ENCODE data around the gene LIMCH1. TPM values are rescaled to one million over a fixed set of nuclear protein-coding genes. Genes with fewer than 3 reads are reported as not detected.
"Not testable (repeated sequence)": the region's sequence is repeated elsewhere in the genome, so short reads cannot be mapped to it uniquely, and the experiment has no call there.

Gene LIMCH1
- total and polyA plus RNA-seq, 7 donors, result 0.46 to 26.0 (median 6.7) TPM

- no peak for DNase-seq
- 94% methylated on average over 6 of the region's 6 CpGs for WGBS, 2 donors
Measured at GRCh38 chr4:41640906-41641305, 102.9 kb downstream of the LIMCH1 start.

GRCh38 chr4:41642746-41643145 lies 104.8 kb downstream of the LIMCH1 start:
- 87 to 97% methylated on average over 1 of the region's 1 CpG for WGBS, 2 donors
- not testable (repeated sequence) for DNase-seq, H3K9me3 ChIP-seq, H3K4me3 ChIP-seq, H3K27me3 ChIP-seq, H3K27ac ChIP-seq
- Histone ChIP-seq H3K36me3 (peaks cover 0 to 12% (median 4%) of the 10 kb centered on the region in 4 donors), H3K4me1 (peaks cover 0 to 18% (median 18%) of the 10 kb centered on the region in 4 donors)
- intact Hi-C loops (cut with DNase I), result loop anchor here (5.0 to 10.0 kb wide), 3 partner anchors 100 to 738 kb away; no protein-coding TSS in a partner anchor

More at GRCh38 chr4:41640906-41641305, 102.9 kb downstream of the LIMCH1 start:
- Histone ChIP-seq H3K4me3 (no peak overlapping the region), H3K36me3 (no peaks in the 10 kb centered on the region), H3K4me1 (peaks cover 0 to 18% (median 18%) of the 10 kb centered on the region in 4 donors), H3K27ac (no peak overlapping the region), H3K27me3 (no peaks in the 10 kb centered on the region), H3K9me3 (no peaks in the 10 kb centered on the region)
- no peak for TF ChIP-seq CTCF (IDR thresholded peaks at IDR 0.05)
- no peak for TF ChIP-seq POLR2A (IDR thresholded peaks at IDR 0.05)
- TF ChIP-seq POLR2AphosphoS5 (IDR thresholded peaks at IDR 0.05), result no peak
- TF ChIP-seq EP300 (IDR thresholded peaks at IDR 0.05), result no peak
- intact Hi-C loops (cut with DNase I), result loop anchor here (5.0 to 10.0 kb wide), 3 partner anchors 99 to 736 kb away; no protein-coding TSS in a partner anchor

DNA sequence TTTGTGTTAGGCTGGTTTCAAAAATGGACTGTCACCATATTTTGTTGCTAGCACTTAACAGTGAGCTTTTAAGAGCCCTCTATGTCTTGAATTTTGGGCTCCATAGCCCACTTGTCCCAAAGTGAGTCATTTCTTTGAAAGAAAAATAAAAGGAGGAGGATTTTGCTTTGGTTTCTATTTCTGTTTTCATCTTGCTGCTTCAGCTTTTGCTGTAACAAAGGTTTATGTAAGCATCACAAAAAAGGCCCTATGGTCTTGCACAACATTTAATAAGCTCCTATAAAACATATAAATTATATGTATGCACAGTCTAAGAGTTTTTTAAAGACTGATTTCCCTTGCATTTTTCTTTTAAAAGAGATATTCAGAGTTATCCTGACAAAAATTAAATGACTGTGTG lies 105.4 kb downstream of the LIMCH1 start:
- peaks cover 0 to 12% (median 4%) of the 10 kb centered on the region in 4 donors for H3K36me3 ChIP-seq
- H3K9me3 ChIP-seq, result no peaks in the 10 kb centered on the region
- no peak overlapping the region for H3K27ac ChIP-seq
- H3K27me3 ChIP-seq, result no peaks in the 10 kb centered on the region
- no peak overlapping the region for H3K4me3 ChIP-seq
- intact Hi-C loops (cut with DNase I), result loop anchor here (5.0 to 10.0 kb wide), 3 partner anchors 101 to 739 kb away; no protein-coding TSS in a partner anchor
- peaks cover 0 to 18% (median 18%) of the 10 kb centered on the region in 4 donors for H3K4me1 ChIP-seq
- DNase-seq, result no peak
- TF ChIP-seq CTCF (IDR thresholded peaks at IDR 0.05) (no peak), POLR2AphosphoS5 (IDR thresholded peaks at IDR 0.05) (no peak), POLR2A (IDR thresholded peaks at IDR 0.05) (no peak)

GRCh38 chr4:41644288-41644914 lies 106.4 kb downstream of the LIMCH1 start:
- DNase-seq, result peak; percentile 87
- Histone ChIP-seq H3K27me3 (no peaks in the 10 kb centered on the region), H3K4me1 (peaks cover 0 to 18% (median 18%) of the 10 kb centered on the region in 4 donors), H3K4me3 (peak overlapping the region in 3 of 4 donors; percentile 14 to 34 (median 33)), H3K9me3 (no peaks in the 10 kb centered on the region), H3K27ac (no peak overlapping the region), H3K36me3 (peaks cover 0 to 12% (median 4%) of the 10 kb centered on the region in 4 donors)
- intact Hi-C loops (cut with DNase I), result loop anchor here (1.0 to 10.0 kb wide), 5 partner anchors 102 to 740 kb away; no protein-coding TSS in a partner anchor
- TF ChIP-seq EP300 (IDR thresholded peaks at IDR 0.05) (no peak), POLR2AphosphoS5 (IDR thresholded peaks at IDR 0.05) (peak in 2 of 4 donors; percentile 14 to 31), CTCF (IDR thresholded peaks at IDR 0.05) (peak; percentile 69 to 92 (median 84))
- 14 to 20% methylated on average over 41 of the region's 41 CpGs for WGBS, 2 donors

DNA sequence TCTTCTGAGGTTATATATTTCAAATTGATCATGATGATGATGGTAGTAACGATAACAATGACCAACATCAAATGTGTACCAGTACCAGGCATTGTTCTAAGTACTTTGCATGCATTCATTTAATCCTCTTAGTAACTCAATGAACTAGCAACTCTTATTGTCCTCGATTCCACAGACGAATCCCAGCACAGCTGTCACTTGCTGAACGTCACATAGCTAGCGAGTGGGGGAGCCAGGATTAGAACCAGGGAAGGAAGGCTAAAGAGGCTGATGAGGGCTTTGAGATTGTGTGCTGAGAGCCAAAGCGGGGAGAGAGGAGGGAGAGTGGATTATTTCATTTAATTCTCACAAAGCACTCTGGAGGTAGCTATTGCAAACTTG lies 106.9 kb downstream of the LIMCH1 start:
- H3K4me3 ChIP-seq, result no peak overlapping the region
- 88 to 93% methylated on average over 6 of the region's 6 CpGs for WGBS, 2 donors
- no peak for DNase-seq
- H3K27ac ChIP-seq, result no peak overlapping the region
- H3K27me3 ChIP-seq, result no peaks in the 10 kb centered on the region
- H3K4me1 ChIP-seq, result peaks cover 0 to 18% (median 18%) of the 10 kb centered on the region in 4 donors
- TF ChIP-seq POLR2AphosphoS5 (IDR thresholded peaks at IDR 0.05), result no peak
- no peak for TF ChIP-seq CTCF (IDR thresholded peaks at IDR 0.05)
- H3K9me3 ChIP-seq, result no peaks in the 10 kb centered on the region
- intact Hi-C loops (cut with DNase I), result loop anchor here (1.0 to 10.0 kb wide), 5 partner anchors 103 to 740 kb away; no protein-coding TSS in a partner anchor
- H3K36me3 ChIP-seq, result peaks cover 0 to 12% (median 4%) of the 10 kb centered on the region in 4 donors
